PFSK-1 (cell line): ENCODE results near the gene C19orf38.

Source experiments
- FOXP2 ChIP-seq: optimal IDR thresholded peaks from 2 replicates; pipeline ENCODE3; 2011; ENCODE audit warnings: borderline replicate concordance, control low read depth, inconsistent platforms; ENCODE audit not compliant: insufficient read depth; ENCODE audit errors: extremely low read length, extremely low read depth
- POLR2AphosphoS5 ChIP-seq: IDR thresholded peaks from 2 replicates; pipeline ENCODE4 v1.6.1; 2012; ENCODE audit warnings: low read depth, mild to moderate bottlenecking, control low read depth, low read length, moderate library complexity
- SIN3A ChIP-seq: IDR thresholded peaks from 2 replicates; pipeline ENCODE4 v1.6.1; 2012; ENCODE audit warnings: mild to moderate bottlenecking, low read length, moderate library complexity, borderline replicate concordance; ENCODE audit not compliant: insufficient read depth
- TAF1 ChIP-seq: IDR thresholded peaks from 2 replicates; pipeline ENCODE4 v1.6.1; 2012; ENCODE audit warnings: low read length, control low read depth, borderline replicate concordance; ENCODE audit not compliant: insufficient read depth
- TF ChIP-seq, protein P1 (sequence below), 2 experiments: IDR thresholded peaks; 2 replicates each; pipeline versions ENCODE4 v1.6.1 to v1.8.0; 2011 to 2012; ENCODE audit warnings: low read depth in 2 of 2, low read length in 2 of 2, control low read depth in 1 of 2, inconsistent platforms in 1 of 2, mild to moderate bottlenecking in 1 of 2, moderate library complexity in 1 of 2; ENCODE audit not compliant: insufficient read depth in 1 of 2

The C19orf38 gene

DNA sequence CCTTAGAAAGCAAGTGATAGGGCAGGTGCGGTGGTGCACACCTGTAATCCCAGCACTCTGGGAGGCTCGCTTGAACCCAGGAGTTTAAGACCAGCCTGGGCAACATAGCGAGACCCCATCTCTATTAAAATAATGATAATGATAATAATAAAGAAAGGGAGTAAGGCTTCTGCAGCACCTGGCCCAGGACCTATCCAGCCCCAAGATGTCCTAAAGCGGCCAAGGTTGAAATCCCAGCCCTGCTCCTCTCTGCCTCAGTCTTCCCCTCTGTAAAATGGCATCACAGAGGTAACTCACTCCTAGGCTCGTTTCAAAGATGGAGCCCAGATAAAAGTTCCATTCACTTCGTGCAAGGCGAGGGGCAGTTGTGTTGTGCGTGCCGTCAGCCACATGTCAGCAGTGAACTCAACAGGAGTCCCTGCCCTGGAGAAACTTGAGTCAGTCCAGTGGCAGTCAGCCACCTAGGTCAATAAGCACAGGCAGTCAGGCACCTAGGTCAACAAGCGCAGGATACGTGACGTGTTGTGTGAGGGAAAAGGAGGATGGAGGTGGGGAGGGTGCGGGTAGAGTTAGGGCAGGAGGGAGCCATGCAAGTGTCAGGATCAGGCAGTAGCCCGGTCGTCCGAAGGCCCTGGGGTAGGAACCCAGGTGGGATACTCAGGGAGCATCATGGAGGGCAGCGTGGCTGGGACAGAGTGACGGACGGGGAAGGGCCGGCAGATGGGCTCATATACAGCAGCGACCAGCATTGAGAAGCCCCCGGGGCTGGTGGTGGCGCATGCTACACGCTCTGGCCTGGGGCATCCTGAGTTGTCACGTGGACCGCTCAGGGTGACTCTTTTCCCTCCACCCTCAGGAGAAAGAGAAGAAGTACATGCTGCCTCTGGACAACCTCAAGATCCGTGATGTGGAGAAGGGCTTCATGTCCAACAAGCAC lies 28.8 kb upstream of the C19orf38 start:
- TF ChIP-seq TAF1 (no peak), POLR2AphosphoS5 (no peak), FOXP2 (no peak), SIN3A (no peak)
- TF ChIP-seq, protein P1, sequence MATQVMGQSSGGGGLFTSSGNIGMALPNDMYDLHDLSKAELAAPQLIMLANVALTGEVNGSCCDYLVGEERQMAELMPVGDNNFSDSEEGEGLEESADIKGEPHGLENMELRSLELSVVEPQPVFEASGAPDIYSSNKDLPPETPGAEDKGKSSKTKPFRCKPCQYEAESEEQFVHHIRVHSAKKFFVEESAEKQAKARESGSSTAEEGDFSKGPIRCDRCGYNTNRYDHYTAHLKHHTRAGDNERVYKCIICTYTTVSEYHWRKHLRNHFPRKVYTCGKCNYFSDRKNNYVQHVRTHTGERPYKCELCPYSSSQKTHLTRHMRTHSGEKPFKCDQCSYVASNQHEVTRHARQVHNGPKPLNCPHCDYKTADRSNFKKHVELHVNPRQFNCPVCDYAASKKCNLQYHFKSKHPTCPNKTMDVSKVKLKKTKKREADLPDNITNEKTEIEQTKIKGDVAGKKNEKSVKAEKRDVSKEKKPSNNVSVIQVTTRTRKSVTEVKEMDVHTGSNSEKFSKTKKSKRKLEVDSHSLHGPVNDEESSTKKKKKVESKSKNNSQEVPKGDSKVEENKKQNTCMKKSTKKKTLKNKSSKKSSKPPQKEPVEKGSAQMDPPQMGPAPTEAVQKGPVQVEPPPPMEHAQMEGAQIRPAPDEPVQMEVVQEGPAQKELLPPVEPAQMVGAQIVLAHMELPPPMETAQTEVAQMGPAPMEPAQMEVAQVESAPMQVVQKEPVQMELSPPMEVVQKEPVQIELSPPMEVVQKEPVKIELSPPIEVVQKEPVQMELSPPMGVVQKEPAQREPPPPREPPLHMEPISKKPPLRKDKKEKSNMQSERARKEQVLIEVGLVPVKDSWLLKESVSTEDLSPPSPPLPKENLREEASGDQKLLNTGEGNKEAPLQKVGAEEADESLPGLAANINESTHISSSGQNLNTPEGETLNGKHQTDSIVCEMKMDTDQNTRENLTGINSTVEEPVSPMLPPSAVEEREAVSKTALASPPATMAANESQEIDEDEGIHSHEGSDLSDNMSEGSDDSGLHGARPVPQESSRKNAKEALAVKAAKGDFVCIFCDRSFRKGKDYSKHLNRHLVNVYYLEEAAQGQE (IDR thresholded peaks at IDR 0.05; ENCODE audit: insufficient read depth in 1 of 2, low read depth in 2 of 2, low read length in 2 of 2): no peak

GRCh38 chr19:10820173-10820572 lies 28.0 kb upstream of the C19orf38 start:
- no peak for TF ChIP-seq TAF1
- no peak for TF ChIP-seq FOXP2
- TF ChIP-seq SIN3A: no peak
- TF ChIP-seq, protein P1 (IDR thresholded peaks at IDR 0.05; ENCODE audit: insufficient read depth in 1 of 2, low read depth in 2 of 2, low read length in 2 of 2): no peak
- TF ChIP-seq POLR2AphosphoS5: no peak

DNA sequence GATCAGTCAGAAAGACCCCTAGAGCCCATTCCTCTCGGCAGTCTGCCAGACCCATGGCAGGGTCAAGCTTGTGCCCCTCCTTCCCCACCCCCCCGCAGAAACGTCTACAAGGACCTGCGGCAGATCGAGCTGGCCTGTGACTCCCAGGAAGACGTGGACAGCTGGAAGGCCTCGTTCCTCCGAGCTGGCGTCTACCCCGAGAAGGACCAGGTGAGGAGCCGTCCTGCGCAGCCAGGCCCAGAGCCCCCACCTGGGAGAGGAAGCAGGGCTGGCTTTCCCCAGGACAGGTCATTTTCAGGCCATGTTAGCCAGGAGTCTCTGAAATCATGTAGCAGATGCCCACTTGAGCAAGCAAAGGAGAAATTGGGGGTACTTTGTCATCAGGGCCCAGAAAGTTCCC lies 24.5 kb upstream of the C19orf38 start:
- TF ChIP-seq, protein P1 (IDR thresholded peaks at IDR 0.05; ENCODE audit: insufficient read depth in 1 of 2, low read depth in 2 of 2, low read length in 2 of 2): no peak
- TF ChIP-seq POLR2AphosphoS5: no peak
- TF ChIP-seq TAF1: no peak
- no peak for TF ChIP-seq FOXP2
- no peak for TF ChIP-seq SIN3A

GRCh38 chr19:10826231-10826630 lies 22.0 kb upstream of the C19orf38 start:
- TF ChIP-seq SIN3A (no peak), FOXP2 (no peak), POLR2AphosphoS5 (no peak), TAF1 (no peak)
- TF ChIP-seq, protein P1 (IDR thresholded peaks at IDR 0.05; ENCODE audit: insufficient read depth in 1 of 2, low read depth in 2 of 2, low read length in 2 of 2): no peak
